SJSA1 (cell line): ENCODE data around the gene TTLL10. TPM values are rescaled to one million over a fixed set of nuclear protein-coding genes. Genes with fewer than 3 reads are reported as not detected.
"Not testable (repeated sequence)": the region's sequence is repeated elsewhere in the genome, so short reads cannot be mapped to it uniquely, and the experiment has no call there.

Source experiments
- DNase-seq, 2 experiments: peaks; one replicate each; pipeline ENCODE4 v3.0.0-alpha.2; 2015 to 2020; ENCODE audit warnings: low spot score in 2 of 2, low read depth in 1 of 2
- H3K27ac ChIP-seq: fragments of 250-450 bp; sonication (Bioruptor Pico); 2 replicates; pipeline ENCODE4 v1.5.1; 2020; ENCODE audit warnings: mild to moderate bottlenecking, moderate library complexity
- H3K27me3 ChIP-seq: fragments of 250-450 bp; sonication (Bioruptor Pico); replicated peaks from 2 replicates; pipeline ENCODE4 v1.5.1; 2020; ENCODE audit warnings: mild to moderate bottlenecking, moderate library complexity
- H3K36me3 ChIP-seq: fragments of 250-450 bp; sonication (Bioruptor Pico); 2 replicates; pipeline ENCODE4 v1.5.1; 2020; ENCODE audit warnings: mild to moderate bottlenecking
- H3K4me1 ChIP-seq: fragments of 250-450 bp; sonication (Bioruptor Pico); replicated peaks from 2 replicates; pipeline ENCODE4 v1.6.1; 2021; ENCODE audit warnings: mild to moderate bottlenecking
- H3K4me3 ChIP-seq: fragments of 250-450 bp; sonication (Bioruptor Pico); 2 replicates; pipeline ENCODE4 v1.5.1; 2020; ENCODE audit warnings: mild to moderate bottlenecking
- H3K9me3 ChIP-seq: fragments of 250-450 bp; sonication (Bioruptor Pico); replicated peaks from 2 replicates; pipeline ENCODE4 v1.5.1; 2020; ENCODE audit warnings: mild to moderate bottlenecking
- total RNA-seq: library from RNA; depleted of rRNA; stranded (reverse); fragments of >200 nt; shearing (Covaris generic); gene quantifications from 2 replicates; pipeline ENCODE4 v1.2.3, GENCODE V29; 2014

Gene TTLL10
- total RNA-seq, 1 experiment from 2014 or later, result not detected

- DNase-seq, result no peak
- peaks cover under 1% of the 10 kb centered on the region; the same call in 1 of the 2 replicates for H3K9me3 ChIP-seq
- no peak overlapping the region for H3K4me3 ChIP-seq
- H3K4me1 ChIP-seq, result no peaks in the 10 kb centered on the region
- no peak overlapping the region for H3K27ac ChIP-seq
- no peaks in the 10 kb centered on the region for H3K36me3 ChIP-seq
- no peaks in the 10 kb centered on the region for H3K27me3 ChIP-seq
Measured at GRCh38 chr1:1189111-1189510, 15.4 kb downstream of the TTLL10 start.

GRCh38 chr1:1191734-1192133, 18.1 kb downstream of the TTLL10 start:
- DNase-seq, result no peak
- Histone ChIP-seq H3K36me3 (no peaks in the 10 kb centered on the region), H3K4me3 (no peak overlapping the region), H3K4me1 (no peaks in the 10 kb centered on the region), H3K27ac (no peak overlapping the region), H3K27me3 (no peaks in the 10 kb centered on the region), H3K9me3 (peaks cover 3% of the 10 kb centered on the region; the same call in 1 of the 2 replicates)

- H3K9me3 ChIP-seq, result peaks cover 3% of the 10 kb centered on the region; the same call in 1 of the 2 replicates
- no peak overlapping the region for H3K4me3 ChIP-seq
- no peaks in the 10 kb centered on the region for H3K27me3 ChIP-seq
- no peak for DNase-seq
- no peaks in the 10 kb centered on the region for H3K4me1 ChIP-seq
- no peaks in the 10 kb centered on the region for H3K36me3 ChIP-seq
- H3K27ac ChIP-seq, result no peak overlapping the region
Measured at GRCh38 chr1:1194723-1195122, 21.0 kb downstream of the TTLL10 start.

- H3K27ac ChIP-seq, H3K4me1 ChIP-seq, H3K9me3 ChIP-seq, H3K36me3 ChIP-seq, H3K4me3 ChIP-seq, DNase-seq, H3K27me3 ChIP-seq: not testable (repeated sequence)
Measured at GRCh38 chr1:1195726-1196125, 22.0 kb downstream of the TTLL10 start.

- no peak for DNase-seq
- Histone ChIP-seq H3K27ac (no peak overlapping the region), H3K27me3 (peaks cover 3% of the 10 kb centered on the region; the same call in 1 of the 2 replicates), H3K4me1 (peaks cover 3% of the 10 kb centered on the region; the same call in 1 of the 2 replicates), H3K4me3 (no peak overlapping the region), H3K9me3 (peaks cover 3% of the 10 kb centered on the region; the same call in 1 of the 2 replicates), H3K36me3 (no peaks in the 10 kb centered on the region)
Measured at GRCh38 chr1:1196431-1197187, 22.9 kb downstream of the TTLL10 start.

GRCh38 chr1:1197188-1197500, 23.5 kb downstream of the TTLL10 start:
- no peaks in the 10 kb centered on the region for H3K36me3 ChIP-seq
- no peak overlapping the region for H3K4me3 ChIP-seq
- no peak overlapping the region for H3K27ac ChIP-seq
- peaks cover 3% of the 10 kb centered on the region; the same call in 1 of the 2 replicates for H3K27me3 ChIP-seq
- DNase-seq, result no peak
- H3K9me3 ChIP-seq, result peaks cover 3% of the 10 kb centered on the region; the same call in 1 of the 2 replicates
- peaks cover 3% of the 10 kb centered on the region; the same call in 1 of the 2 replicates for H3K4me1 ChIP-seq

- H3K9me3 ChIP-seq, result peaks cover 3% of the 10 kb centered on the region; the same call in 1 of the 2 replicates
- no peaks in the 10 kb centered on the region for H3K36me3 ChIP-seq
- peaks cover 3% of the 10 kb centered on the region; the same call in 1 of the 2 replicates for H3K4me1 ChIP-seq
- DNase-seq, result no peak
- H3K27ac ChIP-seq, result no peak overlapping the region
- H3K4me3 ChIP-seq, result no peak overlapping the region
- peaks cover 3% of the 10 kb centered on the region; the same call in 1 of the 2 replicates for H3K27me3 ChIP-seq
Measured at GRCh38 chr1:1197551-1198422, 24.1 kb downstream of the TTLL10 start.

GRCh38 chr1:1198423-1199140, 24.9 kb downstream of the TTLL10 start:
- Histone ChIP-seq H3K27ac (no peak overlapping the region), H3K9me3 (peaks cover 3% of the 10 kb centered on the region; the same call in 1 of the 2 replicates), H3K36me3 (no peaks in the 10 kb centered on the region), H3K4me1 (peaks cover 3% of the 10 kb centered on the region; the same call in 1 of the 2 replicates), H3K4me3 (no peak overlapping the region), H3K27me3 (peaks cover 3% of the 10 kb centered on the region; the same call in 1 of the 2 replicates)
- DNase-seq, result no peak

- peaks cover 3% of the 10 kb centered on the region; the same call in 1 of the 2 replicates for H3K4me1 ChIP-seq
- no peak for DNase-seq
Measured at GRCh38 chr1:1199141-1199960, 25.7 kb downstream of the TTLL10 start.

GRCh38 chr1:1199961-1200875, 26.5 kb downstream of the TTLL10 start:
- no peaks in the 10 kb centered on the region for H3K9me3 ChIP-seq
- no peak for DNase-seq
- no peak overlapping the region for H3K27ac ChIP-seq
- no peak overlapping the region for H3K4me3 ChIP-seq
- H3K4me1 ChIP-seq, result peaks cover 3% of the 10 kb centered on the region; the same call in 1 of the 2 replicates
- peaks cover 3% of the 10 kb centered on the region; the same call in 1 of the 2 replicates for H3K27me3 ChIP-seq
- H3K36me3 ChIP-seq, result no peaks in the 10 kb centered on the region

More at GRCh38 chr1:1199141-1199960, 25.7 kb downstream of the TTLL10 start:
- Histone ChIP-seq H3K9me3 (no peaks in the 10 kb centered on the region; the same call in 1 of the 2 replicates), H3K36me3 (no peaks in the 10 kb centered on the region), H3K27me3 (peaks cover 3% of the 10 kb centered on the region; the same call in 1 of the 2 replicates), H3K27ac (no peak overlapping the region), H3K4me3 (no peak overlapping the region)

GRCh38 chr1:1200876-1201810, 27.5 kb downstream of the TTLL10 start:
- no peak for DNase-seq

More at GRCh38 chr1:1200876-1201810, 27.5 kb downstream of the TTLL10 start:
- Histone ChIP-seq H3K27me3 (peaks cover 3% of the 10 kb centered on the region; the same call in 1 of the 2 replicates), H3K4me1 (peaks cover 3% of the 10 kb centered on the region; the same call in 1 of the 2 replicates), H3K36me3 (no peaks in the 10 kb centered on the region), H3K9me3 (no peaks in the 10 kb centered on the region), H3K4me3 (peak overlapping the region; percentile 29), H3K27ac (no peak overlapping the region)
